GM18870 (cell line): Measurements from ENCODE around the gene SPN.
"Not testable (repeated sequence)": the region's sequence is repeated elsewhere in the genome, so short reads cannot be mapped to it uniquely, and the experiment has no call there.

Source experiments
- ATAC-seq: cut with Tn5 transposase; IDR thresholded peaks from one replicate; pipeline ENCODE4 v1.9.1; 2021; ENCODE audit warnings: moderate library complexity; ENCODE audit not compliant: unreplicated experiment

SPN gene

DNA sequence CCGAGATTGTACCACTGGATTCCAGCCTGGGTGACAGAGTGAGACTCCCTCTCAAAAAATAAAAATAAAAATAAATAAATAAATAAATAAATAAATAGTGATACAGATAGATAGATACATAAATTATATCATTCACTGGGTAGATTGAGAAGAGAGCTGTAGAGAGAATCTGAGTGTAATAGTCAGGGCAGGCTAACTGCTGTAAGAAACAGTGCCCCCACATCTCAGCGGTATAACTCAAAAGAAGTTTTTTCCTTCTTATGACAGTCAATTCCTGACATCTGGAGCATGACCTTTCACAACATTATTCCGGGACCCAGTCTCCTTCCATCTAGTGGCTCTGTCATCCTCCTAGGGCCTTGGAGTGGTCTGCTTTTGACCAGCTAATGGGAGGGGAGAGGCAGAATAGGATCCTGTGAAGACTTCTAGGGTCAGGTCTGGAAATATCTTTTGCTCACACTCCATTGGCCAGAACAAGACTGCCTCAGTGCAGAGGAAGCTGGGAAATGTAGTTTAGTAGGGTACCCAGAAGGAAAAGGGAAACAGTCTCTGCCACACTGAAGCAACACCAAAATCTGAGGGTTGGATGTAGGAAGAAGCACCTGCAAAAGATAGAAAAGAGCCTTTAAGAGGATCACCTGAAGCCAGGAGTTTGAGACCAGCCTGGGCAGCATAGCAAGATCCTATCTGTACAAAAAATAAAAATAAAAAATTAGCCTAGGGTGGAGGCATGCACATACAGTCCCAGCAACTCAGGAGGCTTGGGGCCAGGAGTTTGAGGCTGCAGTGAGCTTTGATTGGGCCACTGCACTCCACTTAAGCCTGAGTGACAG is 13.0 kb downstream of the SPN start:
- ATAC-seq, result no peak

DNA sequence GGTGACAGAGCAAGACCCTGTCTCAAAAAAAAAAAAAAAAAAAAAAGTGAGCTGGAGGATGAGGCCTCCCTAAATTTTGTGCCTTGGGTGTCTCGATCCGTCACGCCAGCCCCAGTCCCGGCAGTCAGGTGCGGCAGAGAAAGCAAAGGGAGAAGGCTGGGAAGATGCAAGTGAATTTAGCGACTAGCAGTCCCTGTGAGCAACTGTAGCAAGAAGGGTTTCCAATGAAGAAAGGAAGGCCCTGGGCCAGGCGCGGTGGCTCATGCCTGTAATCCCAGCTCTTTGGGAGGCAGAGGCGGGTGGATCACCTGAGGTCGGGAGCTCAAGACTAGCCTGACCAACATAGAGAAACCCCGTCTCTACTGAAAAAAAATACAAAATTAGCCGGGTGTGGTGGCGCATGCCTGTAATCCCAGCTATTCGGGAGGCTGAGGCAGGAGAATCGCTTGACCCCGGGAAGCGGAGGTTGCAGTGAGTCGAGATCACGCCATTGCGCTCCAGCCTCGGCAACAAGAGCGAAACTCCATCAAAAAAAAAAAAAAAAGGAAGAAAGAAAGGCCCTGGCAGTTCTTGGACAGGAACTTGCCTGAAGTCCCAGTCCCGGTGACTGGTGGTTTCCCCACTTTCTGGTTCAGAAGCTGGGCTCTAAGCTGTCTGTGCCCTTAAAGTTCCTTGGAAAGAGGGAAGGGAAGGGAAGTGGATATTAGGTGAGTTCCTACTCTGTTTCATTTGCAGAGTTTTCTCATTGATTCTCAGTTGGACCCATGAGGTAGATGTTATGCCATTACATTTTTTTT is 14.1 kb downstream of the SPN start:
- ATAC-seq, result no peak

GRCh38 chr16:29678691-29679267 is 15.7 kb downstream of the SPN start, which contains the start of gene QPRT:
Gene QPRT (plus strand): TSS chr16:29679180. CDS start chr16:29679198, 18 bp downstream.
- no peak for ATAC-seq

- ATAC-seq, result no peak
Observed at GRCh38 chr16:29680180-29680598, 17.1 kb downstream of the SPN start.

DNA sequence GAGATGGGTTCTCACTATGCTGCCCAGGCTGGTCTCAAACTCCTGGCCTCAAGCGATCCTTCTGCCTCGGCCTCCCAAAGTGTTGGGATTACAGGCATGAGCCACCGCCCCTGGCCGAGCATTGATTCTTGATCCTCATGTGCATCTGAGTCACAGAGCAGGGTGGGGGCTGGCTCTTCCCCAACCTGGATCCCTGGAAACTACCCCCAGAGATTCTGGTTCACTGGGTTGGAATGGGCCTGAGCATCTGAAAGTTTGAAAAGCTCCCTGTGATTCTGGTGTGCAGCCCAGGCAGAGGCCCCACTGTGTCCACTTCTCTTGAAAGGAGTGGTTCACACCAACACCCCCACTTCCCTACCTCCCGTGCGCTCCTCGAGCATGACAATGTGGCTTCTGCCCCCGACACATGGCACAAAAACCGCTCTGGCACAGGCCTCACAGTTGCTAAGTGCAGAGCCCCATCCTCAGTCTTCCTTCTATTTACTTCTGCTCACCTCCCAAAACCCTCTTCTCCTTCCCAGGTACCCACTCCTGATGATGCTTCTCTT is 20.6 kb downstream of the SPN start:
- no peak for ATAC-seq

DNA sequence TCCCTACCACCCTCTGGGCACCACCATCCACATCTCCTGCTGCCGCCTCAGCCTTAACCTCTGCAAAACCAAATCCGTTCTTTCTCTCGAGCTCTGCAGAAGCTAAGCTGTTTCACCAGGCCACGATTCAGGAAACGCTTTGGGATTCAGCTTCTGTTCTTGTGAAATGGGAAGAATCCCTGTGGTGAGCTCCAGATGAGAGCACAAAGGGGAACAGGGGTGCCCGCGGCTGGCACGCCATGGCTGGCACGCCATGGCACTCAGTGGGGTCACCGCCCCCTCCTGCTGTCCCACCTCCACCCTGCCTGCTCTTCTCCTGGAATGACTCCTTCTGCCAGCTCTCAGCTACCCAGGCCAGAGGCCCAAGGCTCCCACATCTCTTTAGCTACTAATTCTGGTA is 21.6 kb downstream of the SPN start:
- ATAC-seq, result no peak

GRCh38 chr16:29686740-29687332 is 23.8 kb downstream of the SPN start:
- ATAC-seq, result no peak

DNA sequence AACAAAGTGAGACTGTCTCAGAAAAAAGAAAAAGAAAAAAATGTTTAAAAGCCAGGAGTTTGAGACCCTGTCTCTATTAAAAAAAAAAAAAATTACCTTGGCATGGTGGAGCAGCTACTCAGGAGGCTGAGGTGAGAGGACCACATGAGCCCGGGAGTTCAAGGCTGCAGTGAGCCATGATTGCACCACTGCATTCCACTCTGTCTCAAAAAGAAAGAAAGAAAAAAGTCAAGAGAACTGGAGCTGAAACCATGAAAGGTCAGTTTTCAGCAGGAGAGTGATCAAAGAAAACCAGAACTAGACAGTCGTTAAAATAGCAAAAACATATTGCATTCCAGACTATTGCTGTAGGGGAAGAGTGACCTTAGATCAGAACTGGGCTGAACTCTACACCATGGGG is 24.7 kb downstream of the SPN start:
- ATAC-seq, result no peak

DNA sequence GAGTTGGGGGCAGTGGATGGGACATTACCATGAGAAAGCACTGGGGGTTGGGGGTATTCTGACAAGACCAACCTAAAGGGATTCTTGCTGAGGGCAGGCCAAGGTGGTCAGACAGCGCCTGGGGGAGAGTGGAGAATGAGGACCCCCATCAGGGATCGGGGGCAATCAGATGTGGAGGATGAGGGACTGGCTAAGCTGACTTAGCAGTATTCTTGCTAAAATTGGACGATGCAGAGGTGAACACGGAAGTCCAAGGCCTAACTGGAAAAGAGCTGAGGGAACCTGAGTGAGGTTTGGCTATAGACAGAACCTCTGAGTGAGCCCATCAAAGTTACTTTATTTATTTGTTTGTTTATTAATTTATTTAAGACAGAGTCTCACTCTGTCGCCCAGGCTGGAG is 25.1 kb downstream of the SPN start:
- ATAC-seq, result no peak

GRCh38 chr16:29689490-29690351 is 26.7 kb downstream of the SPN start:
- ATAC-seq, result not testable (repeated sequence)

- not testable (repeated sequence) for ATAC-seq
Observed at GRCh38 chr16:29692606-29693005, 29.6 kb downstream of the SPN start.

DNA sequence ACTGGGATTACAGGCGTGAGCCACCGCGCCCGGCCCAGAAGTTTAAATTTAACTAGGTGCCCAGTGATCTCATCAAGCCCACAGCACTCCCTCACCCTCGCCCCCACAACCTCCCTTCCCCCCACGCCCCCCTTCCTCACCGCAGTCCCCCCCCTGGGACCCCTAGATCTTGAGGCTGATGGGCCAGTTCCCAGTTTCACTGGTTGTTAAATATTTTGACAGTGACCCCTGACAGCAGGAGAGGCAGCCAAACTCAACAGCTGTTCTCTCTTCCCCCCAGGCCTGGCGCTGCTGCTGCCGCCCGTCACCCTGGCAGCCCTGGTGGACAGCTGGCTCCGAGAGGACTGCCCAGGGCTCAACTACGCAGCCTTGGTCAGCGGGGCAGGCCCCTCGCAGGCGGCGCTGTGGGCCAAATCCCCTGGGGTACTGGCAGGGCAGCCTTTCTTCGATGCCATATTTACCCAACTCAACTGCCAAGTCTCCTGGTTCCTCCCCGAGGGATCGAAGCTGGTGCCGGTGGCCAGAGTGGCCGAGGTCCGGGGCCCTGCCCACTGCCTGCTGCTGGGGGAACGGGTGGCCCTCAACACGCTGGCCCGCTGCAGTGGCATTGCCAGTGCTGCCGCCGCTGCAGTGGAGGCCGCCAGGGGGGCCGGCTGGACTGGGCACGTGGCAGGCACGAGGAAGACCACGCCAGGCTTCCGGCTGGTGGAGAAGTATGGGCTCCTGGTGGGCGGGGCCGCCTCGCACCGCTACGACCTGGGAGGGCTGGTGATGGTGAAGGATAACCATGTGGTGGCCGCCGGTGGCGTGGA is 31.5 kb downstream of the SPN start:
- ATAC-seq, result no peak

- ATAC-seq, result not testable (repeated sequence)
Observed at GRCh38 chr16:29695675-29696074, 32.6 kb downstream of the SPN start.

- no peak for ATAC-seq
Observed at GRCh38 chr16:29696881-29697331, 33.9 kb downstream of the SPN start.

DNA sequence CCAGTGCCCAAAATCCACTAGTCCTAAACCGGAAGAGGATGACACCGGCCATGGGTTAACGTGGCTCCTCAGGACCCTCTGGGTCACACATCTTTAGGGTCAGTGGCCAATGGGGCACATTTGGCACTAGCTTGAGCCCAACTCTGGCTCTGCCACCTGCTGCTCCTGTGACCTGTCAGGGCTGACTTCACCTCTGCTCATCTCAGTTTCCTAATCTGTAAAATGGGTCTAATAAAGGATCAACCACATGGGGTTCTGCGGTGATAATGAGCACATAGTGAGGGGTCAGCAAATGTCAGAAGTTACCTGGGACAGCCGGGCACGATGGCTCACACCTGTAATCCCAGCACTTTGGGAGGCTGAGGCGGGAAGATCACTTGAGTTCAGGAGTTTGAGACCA is 34.3 kb downstream of the SPN start:
- no peak for ATAC-seq

- ATAC-seq, result no peak
Observed at GRCh38 chr16:29698042-29698441, 35.0 kb downstream of the SPN start.

- ATAC-seq, result no peak
Observed at GRCh38 chr16:29698484-29699323, 35.7 kb downstream of the SPN start.
